K562 (cell line): ENCODE measurements around the gene CRAMP1. TPM values are rescaled to one million over a fixed set of nuclear protein-coding genes. Genes with fewer than 3 reads are reported as not detected.
A peak's percentile ranks its signal among the peaks of the same experiment; 100 is the strongest.
"Not testable (repeated sequence)": the region's sequence is repeated elsewhere in the genome, so short reads cannot be mapped to it uniquely, and the experiment has no call there.

ENCODE experiments used
- ATAC-seq: fragments of 200-7000 bp; cut with Tn5 transposase; 3 replicates; pipeline ENCODE4 v1.9.1; 2020; ENCODE audit warnings: moderate library complexity
- BruUV-seq: library from RNA; stranded (reverse); fragments of 400-500 nt; replicated peaks from 2 replicates; lab custom pipeline; 2021; lab: Mats Ljungman, UMichigan
- CTCF ChIA-PET: fragments of 300-600 bp; formaldehyde crosslinking; extraction: SDS; loops from one replicate; lab custom pipeline; 2021; ENCODE audit warnings: low intra/inter-chr PET ratio; lab: Yijun Ruan, JAX
- POLR2A ChIA-PET: fragments of 300-600, 350-650 bp; sonication (Branson Sonifier 250); formaldehyde crosslinking; extraction: SDS; loops from one replicate; lab custom pipeline; 2021; ENCODE audit warnings: antibody characterized with exemption, inconsistent platforms; lab: Yijun Ruan, JAX
- DNase-seq, 4 experiments: peaks; one replicate each; pipeline versions ENCODE4 v3.0.0 to v3.0.0-alpha.2; 2011 to 2018; ENCODE audit warnings: low spot score in 3 of 4, mixed read lengths in 3 of 4; ENCODE audit errors: extremely low read depth in 1 of 4
- FAIRE-seq: peaks from 2 replicates; lab custom pipeline; 2011; peaks lifted over from hg19 to GRCh38; lab: Jason Lieb, UNC
- H2AFZ ChIP-seq: 2 replicates; pipeline ENCODE4 v1.6.0; 2011; ENCODE audit warnings: low read depth, low read length, control low read depth, inconsistent platforms
- H3K27ac ChIP-seq: fragments of 200-600 bp; 3 replicates; pipeline ENCODE4 v1.8.0; 2011; ENCODE audit warnings: low read depth, mild to moderate bottlenecking, control low read depth, inconsistent platforms, low read length, moderate library complexity, mixed read lengths; ENCODE audit errors: extremely low read depth
- H3K27me3 ChIP-seq, 2 experiments: fragments of 300-600 bp in 1 of 2; 2 replicates in 1 of 2; 3 replicates in 1 of 2; pipeline versions ENCODE4 v1.6.0 to v1.8.0; 2011; ENCODE audit warnings: inconsistent platforms in 2 of 2, low read length in 2 of 2, mild to moderate bottlenecking in 1 of 2, mixed read lengths in 1 of 2, moderate library complexity in 1 of 2; ENCODE audit not compliant: control insufficient read depth in 2 of 2, insufficient read depth in 2 of 2
- H3K36me3 ChIP-seq: fragments of 300-600 bp; 3 replicates; pipeline ENCODE4 v1.8.0; 2011; ENCODE audit warnings: mild to moderate bottlenecking, low read length, inconsistent platforms; ENCODE audit not compliant: control insufficient read depth, insufficient read depth
- H3K4me1 ChIP-seq, 2 experiments: fragments of 200-600 bp in 1 of 2; replicated peaks in 1 of 2; 2 replicates in 1 of 2; 3 replicates in 1 of 2; pipeline versions ENCODE4 v1.5.1 to v1.8.0; 2011; ENCODE audit warnings: inconsistent platforms in 2 of 2, low read length in 2 of 2, mild to moderate bottlenecking in 1 of 2, mixed read lengths in 1 of 2, moderate library complexity in 1 of 2; ENCODE audit not compliant: control insufficient read depth in 2 of 2, insufficient read depth in 2 of 2
- H3K4me2 ChIP-seq: 2 replicates; pipeline ENCODE4 v1.6.1; 2011; ENCODE audit warnings: low read length, control low read depth, inconsistent platforms, mixed read lengths; ENCODE audit not compliant: insufficient read depth
- H3K4me3 ChIP-seq: fragments of 200-600 bp; sonication (generic), shearing (Covaris generic); 2 replicates; pipeline ENCODE4 v1.5.1; 2016; ENCODE audit warnings: control low read depth, inconsistent platforms
- H3K79me2 ChIP-seq: fragments of 200-600 bp; 3 replicates; pipeline ENCODE4 v1.8.0; 2011; ENCODE audit warnings: low read length, inconsistent platforms; ENCODE audit not compliant: control insufficient read depth, insufficient read depth
- H3K9ac ChIP-seq, 2 experiments: 2 replicates each; pipeline versions ENCODE4 v1.6.0 to v1.6.1; 2011; ENCODE audit warnings: low read depth in 2 of 2, low read length in 2 of 2, control low read depth in 1 of 2, inconsistent platforms in 1 of 2, mild to moderate bottlenecking in 1 of 2, mixed read lengths in 1 of 2; ENCODE audit not compliant: insufficient read depth in 1 of 2
- H3K9me1 ChIP-seq: one replicate; pipeline ENCODE4 v1.6.0; 2011; ENCODE audit warnings: inconsistent platforms, mild to moderate bottlenecking, low read length, moderate library complexity; ENCODE audit not compliant: control insufficient read depth, insufficient read depth
- H3K9me3 ChIP-seq: replicated peaks from 2 replicates; pipeline ENCODE4 v1.5.1; 2011; ENCODE audit warnings: low read depth, low read length, inconsistent platforms; ENCODE audit not compliant: control insufficient read depth, insufficient read depth
- H4K20me1 ChIP-seq: replicated peaks from 2 replicates; pipeline ENCODE4 v1.6.1; 2011; ENCODE audit warnings: low read length, inconsistent platforms, mixed read lengths; ENCODE audit not compliant: control insufficient read depth, insufficient read depth
- AFF1 ChIP-seq, 2 experiments: fragments of 450-650 bp; IDR thresholded peaks; 2 replicates each; pipeline ENCODE4 v1.6.1; 2018; ENCODE audit warnings: mild to moderate bottlenecking in 2 of 2, low read depth in 1 of 2; ENCODE audit not compliant: partially characterized antibody in 2 of 2
- DPF2 ChIP-seq: fragments of 450-650 bp; IDR thresholded peaks from 2 replicates; pipeline ENCODE4 v1.6.1; 2016
- SMARCC2 ChIP-seq: fragments of 450-650 bp; IDR thresholded peaks from 2 replicates; pipeline ENCODE4 v1.6.1; 2017; ENCODE audit warnings: antibody characterized with exemption, moderate library complexity, mild to moderate bottlenecking, low read depth
- WGBS: fragments of 100-300 bp; shearing (Covaris generic); methylation state at CpG from one replicate; pipeline ENCODE4 v1.1.6; 2016; ENCODE audit warnings: low coverage, mixed read lengths; ENCODE audit not compliant: insufficient coverage; ENCODE audit errors: missing lambda C conversion rate; 5-methylcytosine and 5-hydroxymethylcytosine counted together
- in situ Hi-C: fragments of 300-500 bp; cut with MboI; formaldehyde crosslinking; loops from 4 replicates; pipeline ENCODE4 v1.15.0; 2018; ENCODE audit warnings: inconsistent platforms, mixed read lengths
- intact Hi-C: fragments of 100-400 bp; cut with micrococcal nuclease; formaldehyde crosslinking; loops from 2 replicates; pipeline ENCODE4 v1.14.2; 2022
- polyA plus RNA-seq, 8 experiments: library from polyadenylated mRNA; depleted of rRNA in 4 of 8; stranded (reverse) in 5 of 8; unstranded in 3 of 8; fragments of >200 nt; fragmentation: Nextera tagmentation in 2 of 8; fragmentation: Illumina TruSeq in 1 of 8; extraction: Ambion mirVana in 2 of 8; extraction: Trizol in 1 of 8; gene quantifications; 2 replicates each; pipeline versions ENCODE4 v1.2.1 to v1.2.3, GENCODE V29; 2011 to 2014; ENCODE audit warnings: inconsistent platforms in 1 of 8, missing spikeins in 1 of 8
- total RNA-seq, 7 experiments: library from RNA; depleted of rRNA in 6 of 7; stranded (reverse); fragments of >200 nt in 6 of 7; fragmentation: Illumina TruSeq in 2 of 7; extraction: Trizol in 2 of 7; gene quantifications; 2 replicates each; pipeline versions ENCODE4 v1.2.1 to v1.2.3, GENCODE V29; 2011 to 2021; ENCODE audit warnings: low replicate concordance in 1 of 7

Gene CRAMP1
- total and polyA plus RNA-seq, 9 of the 15 experiments (the other 6 are each of a cell fraction or from before 2014, with no cell fraction given): 0.52 to 20.8 (median 7.5) TPM

GRCh38 chr16:1705324-1705687 lies 93.1 kb downstream of the CRAMP1 start:
- POLR2A ChIA-PET: interaction anchor here (0.6 to 4.1 kb wide), 12 partner anchors 11 to 290 kb away, joined by 3 to 21 read pairs (median 4); partner anchors contain the start of genes JPT2 and UQCC4
- H3K9me3 ChIP-seq, H3K27me3 ChIP-seq, FAIRE-seq, intact Hi-C loops, BruUV-seq, H3K9me1 ChIP-seq, in situ Hi-C loops: not testable (repeated sequence)
- DNase-seq: peak in 1 of 4 experiments; percentile 25
- 2% methylated on average over 12 of the region's 16 CpGs for WGBS
- Histone ChIP-seq H3K79me2 (peaks cover 41% of the 10 kb centered on the region), H3K9ac (peak overlapping the region; percentile 81 to 98), H2AFZ (peak overlapping the region; percentile 98), H3K4me1 (peaks cover 28 to 44% of the 10 kb centered on the region in 2 experiments), H3K27ac (peak overlapping the region; percentile 84), H3K36me3 (peaks cover 30% of the 10 kb centered on the region), H3K4me2 (peak overlapping the region; percentile 96), H3K4me3 (peak overlapping the region; percentile 74), H4K20me1 (peaks cover 25% of the 10 kb centered on the region)
- ATAC-seq: peak; percentile 19
- CTCF ChIA-PET: interaction anchor here (0.6 kb wide), 1 partner anchor 291 kb away, joined by 3 read pairs; no protein-coding TSS in a partner anchor
- peak in 1 of 2 experiments; percentile 15 for TF ChIP-seq AFF1 (IDR thresholded peaks at IDR 0.05; ENCODE audit: low read depth in 1 of 2, partially characterized antibody in 2 of 2)
- TF ChIP-seq DPF2: 0 out of 2 replicates have a peak, but pooled peaks have one; percentile 22
- 0 out of 2 replicates have a peak, but pooled peaks have one; percentile 14 for TF ChIP-seq SMARCC2
